H7 (cell line): ENCODE data around the gene DPM2. TPM values are rescaled to one million over a fixed set of nuclear protein-coding genes. Genes with fewer than 3 reads are reported as not detected.

ENCODE experiments used
- DNase-seq: peaks from one replicate; pipeline ENCODE4 v3.0.0; 2012
- H3K27me3 ChIP-seq: 2 replicates; pipeline ENCODE4 v1.6.0; 2011; ENCODE audit warnings: mild to moderate bottlenecking, low read length; ENCODE audit not compliant: control insufficient read depth, insufficient read depth
- H3K36me3 ChIP-seq: replicated peaks from 2 replicates; pipeline ENCODE4 v1.5.1; 2011; ENCODE audit warnings: low read length; ENCODE audit not compliant: control insufficient read depth, insufficient read depth
- H3K4me3 ChIP-seq: 2 replicates; pipeline ENCODE4 v1.5.1; 2011; ENCODE audit warnings: low read depth, mild to moderate bottlenecking, control low read depth, low read length, moderate library complexity; ENCODE audit not compliant: insufficient read depth
- total RNA-seq: library from RNA; depleted of rRNA; stranded (reverse); fragments of >200 nt; shearing (Covaris generic); gene quantifications from 2 replicates; pipeline ENCODE4 v1.2.3, GENCODE V29; 2014

Gene DPM2
- total RNA-seq, 1 experiment from 2014 or later, result 45.6 TPM

GRCh38 chr9:127966416-127967150, 28.9 kb upstream of the DPM2 start:
- no peaks in the 10 kb centered on the region for H3K36me3 ChIP-seq
- H3K4me3 ChIP-seq, result no peak overlapping the region
- DNase-seq, result no peak

GRCh38 chr9:127965953-127966352, 28.3 kb upstream of the DPM2 start:
- Histone ChIP-seq H3K36me3 (no peaks in the 10 kb centered on the region), H3K4me3 (no peak overlapping the region), H3K27me3 (no peaks in the 10 kb centered on the region)
- DNase-seq, result no peak

More at GRCh38 chr9:127966416-127967150, 28.9 kb upstream of the DPM2 start:
- no peaks in the 10 kb centered on the region for H3K27me3 ChIP-seq

- Histone ChIP-seq H3K4me3 (no peak overlapping the region), H3K27me3 (no peaks in the 10 kb centered on the region), H3K36me3 (no peaks in the 10 kb centered on the region)
- DNase-seq, result peak; percentile 76
Measured at GRCh38 chr9:127963359-127964064, 25.9 kb upstream of the DPM2 start.

GRCh38 chr9:127963041-127963358, 25.3 kb upstream of the DPM2 start:
- no peak for DNase-seq
- Histone ChIP-seq H3K36me3 (no peaks in the 10 kb centered on the region), H3K27me3 (no peaks in the 10 kb centered on the region), H3K4me3 (no peak overlapping the region)

GRCh38 chr9:127962278-127962677, 24.6 kb upstream of the DPM2 start:
- no peak overlapping the region for H3K4me3 ChIP-seq

GRCh38 chr9:127961613-127962155, 24.0 kb upstream of the DPM2 start:
- Histone ChIP-seq H3K27me3 (no peaks in the 10 kb centered on the region), H3K36me3 (no peaks in the 10 kb centered on the region)
- no peak for DNase-seq

More at GRCh38 chr9:127962278-127962677, 24.6 kb upstream of the DPM2 start:
- peak; percentile 75 for DNase-seq
- no peaks in the 10 kb centered on the region for H3K27me3 ChIP-seq
- H3K36me3 ChIP-seq, result no peaks in the 10 kb centered on the region

GRCh38 chr9:127961155-127961490, 23.5 kb upstream of the DPM2 start:
- Histone ChIP-seq H3K36me3 (no peaks in the 10 kb centered on the region), H3K27me3 (no peaks in the 10 kb centered on the region), H3K4me3 (no peak overlapping the region)
- no peak for DNase-seq

More at GRCh38 chr9:127961613-127962155, 24.0 kb upstream of the DPM2 start:
- no peak overlapping the region for H3K4me3 ChIP-seq

GRCh38 chr9:127960410-127961154, 22.9 kb upstream of the DPM2 start:
- Histone ChIP-seq H3K4me3 (no peak overlapping the region), H3K27me3 (no peaks in the 10 kb centered on the region), H3K36me3 (no peaks in the 10 kb centered on the region)
- DNase-seq, result no peak

- H3K4me3 ChIP-seq, result no peak overlapping the region
- H3K27me3 ChIP-seq, result no peaks in the 10 kb centered on the region
- DNase-seq, result no peak
- no peaks in the 10 kb centered on the region for H3K36me3 ChIP-seq
Measured at GRCh38 chr9:127959841-127960409, 22.3 kb upstream of the DPM2 start.

GRCh38 chr9:127959398-127959797, 21.7 kb upstream of the DPM2 start:
- H3K4me3 ChIP-seq, result no peak overlapping the region
- no peaks in the 10 kb centered on the region for H3K27me3 ChIP-seq
- no peaks in the 10 kb centered on the region for H3K36me3 ChIP-seq
- DNase-seq, result no peak

GRCh38 chr9:127958728-127959127, 21.1 kb upstream of the DPM2 start:
- Histone ChIP-seq H3K4me3 (no peak overlapping the region), H3K36me3 (no peaks in the 10 kb centered on the region), H3K27me3 (no peaks in the 10 kb centered on the region)
- DNase-seq, result no peak

- no peaks in the 10 kb centered on the region for H3K27me3 ChIP-seq
- DNase-seq, result peak; percentile 96
- no peak overlapping the region for H3K4me3 ChIP-seq
- H3K36me3 ChIP-seq, result 0 out of 2 replicates have a peak, but pooled peaks cover 1% of the 10 kb centered on the region
Measured at GRCh38 chr9:127955294-127956015, 17.8 kb upstream of the DPM2 start.

GRCh38 chr9:127954831-127955293, 17.2 kb upstream of the DPM2 start:
- 0 out of 2 replicates have a peak, but pooled peaks cover 1% of the 10 kb centered on the region for H3K36me3 ChIP-seq

More at GRCh38 chr9:127954831-127955293, 17.2 kb upstream of the DPM2 start:
- no peaks in the 10 kb centered on the region for H3K27me3 ChIP-seq
- no peak overlapping the region for H3K4me3 ChIP-seq
- peak; percentile 68 for DNase-seq
